ENCODE measurements around the gene DUSP16. TPM values are rescaled to one million over a fixed set of nuclear protein-coding genes. Genes with fewer than 3 reads are reported as not detected.

DUSP16 gene
- polyA plus RNA-seq, 1 donor from 2014 or later: 42.5 TPM

DNA sequence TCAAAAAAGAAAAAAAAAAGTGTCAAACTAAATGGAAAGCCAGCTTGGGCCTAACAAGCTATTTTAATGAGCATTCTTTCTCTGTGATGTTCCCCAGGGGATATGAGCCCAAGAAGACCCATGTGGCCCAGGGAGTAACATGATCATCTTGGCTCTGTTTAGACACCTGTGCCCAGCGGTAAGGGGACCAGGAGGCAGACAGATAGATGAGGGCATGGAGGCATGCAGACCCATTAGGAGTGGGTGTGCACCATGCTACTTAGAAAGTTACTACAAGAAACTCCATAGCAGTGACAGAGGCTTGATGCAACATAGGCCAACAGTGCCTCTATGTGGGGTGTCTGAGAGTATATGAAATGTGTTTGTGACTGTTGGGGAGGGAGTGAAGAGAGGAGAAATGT lies 45.9 kb upstream of the DUSP16 start:
- no peaks in the 10 kb centered on the region for H3K27me3 ChIP-seq (ENCODE audit: insufficient read depth, low read depth, low read length)
- no peaks in the 10 kb centered on the region for H4K20me1 ChIP-seq (ENCODE audit: insufficient read depth)
- no peak overlapping the region for H2AFZ ChIP-seq (ENCODE audit: low read depth, low read length)
- H3K79me2 ChIP-seq (replicated peaks; ENCODE audit: insufficient read depth, low read length): peaks cover 11% of the 10 kb centered on the region
- no peak for TF ChIP-seq SMC3 (conservative IDR thresholded peaks at IDR 0.05; ENCODE audit: poor library complexity)
- TF ChIP-seq CTCF (IDR thresholded peaks at IDR 0.05; ENCODE audit: poor library complexity, severe bottlenecking): no peak
- no peak overlapping the region for H3K27ac ChIP-seq (ENCODE audit: low read length)
- no peak overlapping the region for H3K4me3 ChIP-seq (ENCODE audit: low read length)
- peaks cover 4% of the 10 kb centered on the region for H3F3A ChIP-seq (ENCODE audit: insufficient read depth, low read length, poor library complexity, severe bottlenecking)
- no peaks in the 10 kb centered on the region for H3K9me2 ChIP-seq (ENCODE audit: insufficient read depth, low read length)
- no peaks in the 10 kb centered on the region for H3K36me3 ChIP-seq (ENCODE audit: insufficient read depth, low read length)
- no peaks in the 10 kb centered on the region for H3K9me3 ChIP-seq (ENCODE audit: low read length)
- H3K9ac ChIP-seq (ENCODE audit: low read length): no peak overlapping the region
- H3K4me2 ChIP-seq (ENCODE audit: low read length): no peak overlapping the region

DNA sequence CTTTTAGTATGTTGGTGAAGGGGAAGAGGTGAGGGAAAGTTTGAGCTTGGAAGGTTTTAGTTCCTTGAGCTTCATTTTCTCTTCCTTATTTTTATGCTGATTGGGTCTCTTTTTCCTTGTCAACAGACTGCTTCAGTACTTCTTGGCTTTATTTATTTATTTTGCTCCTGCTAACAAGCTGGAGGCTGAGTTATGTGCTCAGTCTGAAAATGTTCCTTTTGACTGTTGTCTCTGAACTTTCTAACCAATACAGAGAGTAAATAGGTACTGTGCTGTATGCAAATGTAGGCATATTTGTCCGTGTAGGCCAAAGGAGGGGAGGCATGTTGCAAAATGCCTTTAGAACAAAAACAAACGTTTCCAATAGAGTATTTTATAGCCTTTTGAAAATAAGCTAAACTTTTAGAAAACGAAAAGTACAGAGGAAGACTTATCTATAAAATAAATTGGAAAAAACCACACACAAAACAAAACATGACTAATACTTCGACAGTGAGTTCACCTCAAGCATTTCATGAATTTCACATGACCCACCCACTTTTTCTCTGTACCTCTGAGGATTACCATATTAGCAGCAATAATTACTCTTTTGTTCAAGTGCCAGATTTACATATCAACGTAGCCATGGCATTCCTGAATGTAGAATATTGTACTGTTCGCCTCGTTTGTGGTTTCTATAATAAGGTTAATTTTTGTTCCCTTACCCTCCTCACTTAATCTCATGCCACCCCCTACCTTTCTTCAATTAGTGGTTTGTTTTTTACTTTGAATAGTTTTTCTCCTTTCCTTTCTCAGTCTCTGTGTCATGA lies 44.3 kb upstream of the DUSP16 start:
- Histone ChIP-seq H3F3A (ENCODE audit: insufficient read depth, low read length, poor library complexity, severe bottlenecking) (peaks cover 4% of the 10 kb centered on the region), H3K27ac (ENCODE audit: low read length) (no peak overlapping the region), H3K27me3 (ENCODE audit: insufficient read depth, low read depth, low read length) (no peaks in the 10 kb centered on the region), H3K9me2 (ENCODE audit: insufficient read depth, low read length) (no peaks in the 10 kb centered on the region), H3K36me3 (ENCODE audit: insufficient read depth, low read length) (no peaks in the 10 kb centered on the region), H3K4me2 (ENCODE audit: low read length) (no peak overlapping the region), H4K20me1 (ENCODE audit: insufficient read depth) (no peaks in the 10 kb centered on the region), H3K9me3 (ENCODE audit: low read length) (no peaks in the 10 kb centered on the region), H3K4me3 (ENCODE audit: low read length) (no peak overlapping the region), H3K79me2 (replicated peaks; ENCODE audit: insufficient read depth, low read length) (no peaks in the 10 kb centered on the region), H3K9ac (ENCODE audit: low read length) (no peak overlapping the region), H2AFZ (ENCODE audit: low read depth, low read length) (no peak overlapping the region)
- TF ChIP-seq TAF1 (IDR thresholded peaks at IDR 0.05; ENCODE audit: low read depth) (no peak), EP300 (conservative IDR thresholded peaks at IDR 0.05; ENCODE audit: poor library complexity, severe bottlenecking) (no peak), EZH2 (IDR thresholded peaks at IDR 0.05; ENCODE audit: borderline replicate concordance, insufficient read depth, low read length, poor library complexity, severe bottlenecking) (no peak), POLR2AphosphoS5 (IDR thresholded peaks at IDR 0.05) (no peak), SMC3 (conservative IDR thresholded peaks at IDR 0.05; ENCODE audit: poor library complexity) (no peak), MXI1 (conservative IDR thresholded peaks at IDR 0.05; ENCODE audit: poor library complexity, severe bottlenecking) (no peak), CTCF (IDR thresholded peaks at IDR 0.05; ENCODE audit: poor library complexity, severe bottlenecking) (no peak), REST (IDR thresholded peaks at IDR 0.05; ENCODE audit: borderline replicate concordance) (no peak), RAD21 (conservative IDR thresholded peaks at IDR 0.05) (no peak)

Data from neural cell (in vitro differentiated cells).